GM23248 (cell line): ENCODE measurements around the gene SLC25A38. TPM values are rescaled to one million over a fixed set of nuclear protein-coding genes. Genes with fewer than 3 reads are reported as not detected.

Experiments used
- DNase-seq: peaks from one replicate; pipeline ENCODE4 v3.0.0-alpha.2; 2015
- H2AFZ ChIP-seq: fragments of 200-600 bp; sonication (generic); 2 replicates; pipeline ENCODE4 v1.6.1; 2016; ENCODE audit warnings: antibody characterized with exemption
- H3F3A ChIP-seq: fragments of 200-600 bp; sonication (generic); 2 replicates; pipeline ENCODE4 v1.6.1; 2016; ENCODE audit warnings: mild to moderate bottlenecking, antibody characterized with exemption, mixed run types; ENCODE audit not compliant: insufficient read depth
- H3K27ac ChIP-seq: fragments of 200-600 bp; sonication (generic); 2 replicates; pipeline ENCODE4 v1.5.1; 2016; ENCODE audit warnings: mild to moderate bottlenecking
- H3K27me3 ChIP-seq: fragments of 200-600 bp; sonication (generic); replicated peaks from 2 replicates; pipeline ENCODE4 v1.6.1; 2016; ENCODE audit warnings: mild to moderate bottlenecking; ENCODE audit not compliant: insufficient read depth
- H3K36me3 ChIP-seq: fragments of 200-600 bp; sonication (generic); 2 replicates; pipeline ENCODE4 v1.6.1; 2016; ENCODE audit warnings: low read depth, mild to moderate bottlenecking
- H3K4me1 ChIP-seq: fragments of 200-600 bp; sonication (generic); 2 replicates; pipeline ENCODE4 v1.6.1; 2016; ENCODE audit warnings: mild to moderate bottlenecking; ENCODE audit not compliant: insufficient read depth
- H3K4me2 ChIP-seq: fragments of 200-600 bp; sonication (generic); one replicate; pipeline ENCODE4 v1.6.1; 2016; ENCODE audit warnings: mild to moderate bottlenecking; ENCODE audit not compliant: unreplicated experiment
- H3K4me3 ChIP-seq: fragments of 200-600 bp; sonication (generic); 2 replicates; pipeline ENCODE4 v1.5.1; 2016; ENCODE audit warnings: mild to moderate bottlenecking
- H3K79me2 ChIP-seq: fragments of 200-600 bp; sonication (generic); 2 replicates; pipeline ENCODE4 v1.6.1; 2016; ENCODE audit warnings: mild to moderate bottlenecking; ENCODE audit not compliant: insufficient read depth
- H3K9ac ChIP-seq: fragments of 200-600 bp; sonication (generic); 2 replicates; pipeline ENCODE4 v1.6.1; 2016; ENCODE audit warnings: mild to moderate bottlenecking
- H3K9me2 ChIP-seq: fragments of 200-600 bp; sonication (generic); 2 replicates; pipeline ENCODE4 v1.6.1; 2016; ENCODE audit warnings: mixed run types, mild to moderate bottlenecking, moderate library complexity; ENCODE audit not compliant: insufficient read depth
- H3K9me3 ChIP-seq: fragments of 200-600 bp; sonication (generic); one replicate; pipeline ENCODE4 v1.6.1; 2017; ENCODE audit warnings: low read depth
- H4K20me1 ChIP-seq: fragments of 200-600 bp; sonication (generic); 2 replicates; pipeline ENCODE4 v1.6.0; 2016; ENCODE audit not compliant: insufficient read depth
- EZH2 ChIP-seq: fragments of 200-600 bp; sonication (generic); IDR thresholded peaks from 2 replicates; pipeline ENCODE4 v1.6.1; 2018; ENCODE audit warnings: antibody characterized with exemption, mild to moderate bottlenecking; ENCODE audit not compliant: insufficient read depth, poor library complexity, severe bottlenecking
- EZH2phosphoT487 ChIP-seq: fragments of 200-600 bp; sonication (generic); IDR thresholded peaks from 2 replicates; pipeline ENCODE4 v1.6.1; 2018; ENCODE audit warnings: antibody characterized with exemption, moderate library complexity, mild to moderate bottlenecking, low read depth; ENCODE audit not compliant: insufficient read depth
- WGBS, 2 experiments: methylation state at CpG; one replicate each; pipeline ENCODE4 v1.1.6; 2015 to 2017; ENCODE audit warnings: low lambda C conversion rate in 2 of 2, low coverage in 1 of 2; ENCODE audit errors: missing lambda C conversion rate in 2 of 2; 5-methylcytosine and 5-hydroxymethylcytosine counted together
- in situ Hi-C: fragments of 300-500 bp; cut with MboI; formaldehyde crosslinking; loops from 2 replicates; pipeline ENCODE4 v1.15.0; 2020
- polyA plus RNA-seq: library from polyadenylated mRNA; unstranded; fragments of >200 nt; fragmentation: Nextera tagmentation; extraction: Ambion mirVana; gene quantifications from 2 replicates; pipeline ENCODE4 v1.2.1, GENCODE V29; 2016
- total RNA-seq: library from RNA; depleted of rRNA; stranded (reverse); fragments of >200 nt; shearing (Covaris generic); gene quantifications from 2 replicates; pipeline ENCODE4 v1.2.3, GENCODE V29; 2014

Gene SLC25A38
- total and polyA plus RNA-seq, 2 experiments from 2014 or later: 23.9 to 40.1 TPM

DNA sequence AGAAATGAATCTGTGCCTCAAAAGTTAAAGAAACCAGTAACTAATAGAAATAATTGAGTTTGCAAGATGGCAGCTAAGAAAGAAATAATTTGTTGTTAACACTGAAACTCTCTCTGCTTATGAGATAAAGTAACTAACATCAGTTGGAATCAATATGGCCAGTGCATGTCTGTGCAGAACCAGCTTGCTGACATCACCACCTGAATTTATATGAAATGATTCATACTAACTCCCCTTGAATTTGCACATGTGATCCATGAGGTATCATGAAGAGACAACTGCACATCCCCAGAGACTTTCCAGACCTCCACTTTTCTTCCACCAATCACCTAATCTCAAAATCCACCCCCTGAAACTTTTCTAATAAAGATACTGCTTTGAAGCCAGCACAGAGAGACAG lies 10.3 kb upstream of the SLC25A38 start:
- no peak overlapping the region for H3K4me2 ChIP-seq
- no peaks in the 10 kb centered on the region; the same call in 1 of the 2 replicates for H3K27me3 ChIP-seq
- H3K9me2 ChIP-seq: no peaks in the 10 kb centered on the region
- no peaks in the 10 kb centered on the region for H3K79me2 ChIP-seq
- no peaks in the 10 kb centered on the region for H3K36me3 ChIP-seq
- H3K4me1 ChIP-seq: no peaks in the 10 kb centered on the region
- no peaks in the 10 kb centered on the region for H3K9me3 ChIP-seq
- no peak overlapping the region for H3K27ac ChIP-seq
- H2AFZ ChIP-seq: no peak overlapping the region
- no peak overlapping the region for H3K9ac ChIP-seq
- no peaks in the 10 kb centered on the region for H3F3A ChIP-seq
- no peak for TF ChIP-seq EZH2
- no peak for TF ChIP-seq EZH2phosphoT487
- H4K20me1 ChIP-seq: no peaks in the 10 kb centered on the region
- DNase-seq: peak; percentile 19
- in situ Hi-C loops: no loop called here
- H3K4me3 ChIP-seq: no peak overlapping the region

DNA sequence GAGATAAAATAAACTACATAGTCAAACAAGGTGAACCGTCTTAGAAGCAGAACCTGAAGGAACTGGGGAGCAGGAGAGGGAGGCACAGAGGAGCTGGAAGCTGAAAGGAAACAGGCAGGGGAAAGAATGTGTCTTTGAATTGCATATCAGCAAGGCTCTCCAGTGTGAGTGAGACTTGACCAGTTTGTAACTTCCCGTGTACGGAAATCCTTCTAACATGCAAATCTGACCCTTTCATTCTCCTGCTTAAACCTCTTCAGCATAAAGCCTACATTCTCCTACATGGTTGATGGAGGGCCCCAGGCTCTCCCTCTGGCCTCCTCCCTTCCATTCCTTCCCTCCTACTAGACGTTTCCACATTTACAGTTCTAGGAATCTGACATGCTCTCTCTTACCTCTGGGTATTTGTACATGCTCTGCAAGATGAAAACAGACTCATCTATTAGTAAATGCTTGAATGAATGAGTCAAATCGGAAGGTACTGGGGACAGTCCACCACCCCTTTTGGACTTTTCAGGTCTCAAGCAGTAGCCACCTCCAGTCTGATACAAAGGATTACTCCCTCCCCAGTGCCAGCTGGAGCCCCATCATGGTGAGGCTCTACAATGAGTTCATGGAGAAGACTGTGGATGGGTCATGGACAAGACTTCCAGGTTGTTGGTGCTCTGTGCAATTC lies 6.1 kb upstream of the SLC25A38 start:
- TF ChIP-seq EZH2: no peak
- no peak for TF ChIP-seq EZH2phosphoT487
- Histone ChIP-seq H3K4me2 (no peak overlapping the region), H3F3A (no peaks in the 10 kb centered on the region), H3K9me2 (no peaks in the 10 kb centered on the region), H3K27ac (no peak overlapping the region), H3K27me3 (no peaks in the 10 kb centered on the region; the same call in 1 of the 2 replicates), H3K36me3 (no peaks in the 10 kb centered on the region), H3K4me1 (no peaks in the 10 kb centered on the region), H2AFZ (no peak overlapping the region), H3K9ac (no peak overlapping the region), H3K79me2 (no peaks in the 10 kb centered on the region), H3K4me3 (no peak overlapping the region), H3K9me3 (no peaks in the 10 kb centered on the region), H4K20me1 (no peaks in the 10 kb centered on the region)
- DNase-seq: no peak
- in situ Hi-C loops: no loop called here
- WGBS, 2 experiments: 37 to 38% methylated on average over 5 of the region's 5 CpGs

DNA sequence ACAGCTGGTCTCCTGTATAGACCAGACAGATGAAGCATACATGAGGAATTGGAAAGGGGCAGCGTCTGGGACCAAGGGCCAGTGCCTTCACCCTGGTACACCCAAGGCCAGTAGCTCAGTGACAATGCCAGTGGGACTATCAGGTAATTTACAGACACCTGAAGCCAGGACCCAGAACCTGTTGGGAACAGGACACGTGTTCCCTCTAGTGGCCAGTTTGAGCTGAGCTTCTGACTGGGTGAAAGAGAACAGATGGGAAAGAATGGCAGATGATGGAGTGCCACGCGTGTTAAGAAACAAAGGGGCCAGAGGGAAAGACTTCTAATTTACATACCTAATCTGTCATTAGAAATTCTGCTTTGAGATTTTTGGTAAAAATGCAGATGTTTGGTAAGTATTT lies 5.1 kb upstream of the SLC25A38 start:
- WGBS, 2 experiments: 47 to 49% methylated on average over 4 of the region's 4 CpGs
- DNase-seq: peak; percentile 43
- H3K4me2 ChIP-seq: no peak overlapping the region

DNA sequence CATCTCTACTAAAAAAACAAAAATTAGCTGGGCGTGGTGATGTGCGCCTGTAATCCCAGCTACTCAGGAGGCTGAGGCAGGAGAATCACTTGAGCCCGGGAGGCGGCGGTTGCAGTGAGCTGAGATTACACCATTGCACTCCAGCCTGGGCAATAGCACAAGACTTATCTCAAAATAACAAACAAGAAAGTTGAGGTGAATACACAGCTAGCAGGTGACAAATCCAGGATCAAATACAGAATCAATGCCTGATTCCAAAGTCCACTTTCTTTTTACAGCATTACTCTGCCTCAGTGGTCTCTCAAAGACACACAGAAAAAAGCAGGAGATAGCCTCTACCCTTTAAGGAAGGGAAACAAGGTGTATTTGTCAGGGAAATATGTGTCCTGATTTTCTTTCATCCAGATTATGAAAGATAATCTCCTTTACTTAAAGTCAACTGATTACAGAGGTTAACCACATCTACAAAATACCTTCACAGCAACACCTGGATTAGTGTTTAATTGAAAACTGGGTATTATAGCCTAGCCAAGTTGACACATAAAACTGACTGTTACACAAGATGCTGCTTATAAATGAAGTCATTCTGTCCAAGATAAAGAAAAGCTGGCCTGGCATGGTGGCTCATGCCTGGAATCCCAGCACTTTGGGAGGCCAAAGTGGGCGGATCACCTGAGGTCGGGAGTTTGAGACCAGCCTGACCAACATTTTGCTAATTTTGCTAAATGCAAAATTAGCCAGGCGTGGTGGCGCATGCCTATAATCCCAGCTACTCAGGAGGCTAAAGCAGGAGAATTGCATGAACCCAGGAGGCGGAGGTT lies 4.0 kb upstream of the SLC25A38 start:
- no peaks in the 10 kb centered on the region for H3K79me2 ChIP-seq
- peaks cover 7% of the 10 kb centered on the region for H3K4me1 ChIP-seq
- H3K27me3 ChIP-seq: no peaks in the 10 kb centered on the region; the same call in 1 of the 2 replicates
- no peaks in the 10 kb centered on the region for H3K9me2 ChIP-seq
- in situ Hi-C loops: no loop called here
- no peaks in the 10 kb centered on the region for H4K20me1 ChIP-seq
- no peaks in the 10 kb centered on the region for H3F3A ChIP-seq
- H2AFZ ChIP-seq: no peak overlapping the region
- no peak overlapping the region for H3K27ac ChIP-seq
- no peaks in the 10 kb centered on the region for H3K9me3 ChIP-seq
- DNase-seq: no peak
- H3K9ac ChIP-seq: no peak overlapping the region
- no peak overlapping the region for H3K4me2 ChIP-seq
- H3K36me3 ChIP-seq: no peaks in the 10 kb centered on the region
- no peak overlapping the region for H3K4me3 ChIP-seq
- no peak for TF ChIP-seq EZH2
- no peak for TF ChIP-seq EZH2phosphoT487
- 87% methylated on average over 10 of the region's 10 CpGs for WGBS, 2 experiments

More for the DNA sequence above, 5.1 kb upstream of the SLC25A38 start:
- Histone ChIP-seq H3K27me3 (no peaks in the 10 kb centered on the region; the same call in 1 of the 2 replicates), H3K4me1 (peaks cover 7% of the 10 kb centered on the region), H3K9ac (no peak overlapping the region), H3K9me2 (no peaks in the 10 kb centered on the region), H3K36me3 (no peaks in the 10 kb centered on the region), H3K79me2 (no peaks in the 10 kb centered on the region), H3F3A (no peaks in the 10 kb centered on the region), H4K20me1 (no peaks in the 10 kb centered on the region), H3K9me3 (no peaks in the 10 kb centered on the region), H3K27ac (no peak overlapping the region), H3K4me3 (no peak overlapping the region), H2AFZ (no peak overlapping the region)
- in situ Hi-C loops: no loop called here
- TF ChIP-seq EZH2phosphoT487 (no peak), EZH2 (no peak)
